Spleen (tissue), 7 donors: ENCODE data around the gene STKLD1.

Experiments used
- POLR2A ChIP-seq, 3 donors: fragments of 450-650 bp; IDR thresholded peaks; one replicate each; pipeline ENCODE4 v1.5.1; 2017; ENCODE audit warnings: antibody characterized with exemption in 3 of 3, mild to moderate bottlenecking in 1 of 3
- POLR2AphosphoS5 ChIP-seq, 3 donors: sonication (generic); formaldehyde crosslinking; IDR thresholded peaks; one replicate each; pipeline ENCODE4 v1.5.1; 2017; ENCODE audit warnings: antibody characterized with exemption in 3 of 3
- TF ChIP-seq, protein P1 (sequence below), 11 experiments: fragments of 200-600 bp in 7 of 11; fragments of 450-650 bp in 4 of 11; sonication (generic) in 4 of 11; IDR thresholded peaks in 8 of 11; conservative IDR thresholded peaks in 3 of 11; 1 replicate in 7 of 11; 2 replicates in 4 of 11; pipeline versions ENCODE4 v1.4.0 to v1.8.0; 2016 to 2021; ENCODE audit warnings: antibody characterized with exemption in 11 of 11, inconsistent platforms in 4 of 11, mild to moderate bottlenecking in 1 of 11
- donor health status: DM: no; HTN: no; CAD: no; lungs with moderate emphysema.
- donor health status: DM: no; HTN: no; CAD: no.
- donor health status: DM: no; HTN: no; CAD: no.

DNA sequence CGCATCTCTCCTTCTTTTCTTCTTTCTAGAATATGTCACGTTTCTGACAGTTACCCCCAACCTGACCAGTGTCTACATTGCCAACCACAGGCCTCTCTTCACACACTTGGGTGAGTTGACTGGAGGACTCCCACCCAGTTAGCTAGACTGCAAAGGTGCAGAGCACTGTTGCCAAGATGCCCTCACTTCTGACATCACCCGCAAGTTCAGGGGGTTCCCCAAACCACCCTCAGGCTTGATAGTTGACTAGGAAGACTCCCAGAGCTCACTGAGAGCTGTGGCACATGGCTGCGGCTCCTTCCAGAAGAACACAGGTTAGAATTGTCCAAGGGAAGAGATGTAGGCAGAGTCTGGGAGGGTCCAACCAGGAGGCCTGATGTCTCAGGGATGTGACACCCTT is 63.2 kb downstream of the STKLD1 start:
- TF ChIP-seq, protein P1, sequence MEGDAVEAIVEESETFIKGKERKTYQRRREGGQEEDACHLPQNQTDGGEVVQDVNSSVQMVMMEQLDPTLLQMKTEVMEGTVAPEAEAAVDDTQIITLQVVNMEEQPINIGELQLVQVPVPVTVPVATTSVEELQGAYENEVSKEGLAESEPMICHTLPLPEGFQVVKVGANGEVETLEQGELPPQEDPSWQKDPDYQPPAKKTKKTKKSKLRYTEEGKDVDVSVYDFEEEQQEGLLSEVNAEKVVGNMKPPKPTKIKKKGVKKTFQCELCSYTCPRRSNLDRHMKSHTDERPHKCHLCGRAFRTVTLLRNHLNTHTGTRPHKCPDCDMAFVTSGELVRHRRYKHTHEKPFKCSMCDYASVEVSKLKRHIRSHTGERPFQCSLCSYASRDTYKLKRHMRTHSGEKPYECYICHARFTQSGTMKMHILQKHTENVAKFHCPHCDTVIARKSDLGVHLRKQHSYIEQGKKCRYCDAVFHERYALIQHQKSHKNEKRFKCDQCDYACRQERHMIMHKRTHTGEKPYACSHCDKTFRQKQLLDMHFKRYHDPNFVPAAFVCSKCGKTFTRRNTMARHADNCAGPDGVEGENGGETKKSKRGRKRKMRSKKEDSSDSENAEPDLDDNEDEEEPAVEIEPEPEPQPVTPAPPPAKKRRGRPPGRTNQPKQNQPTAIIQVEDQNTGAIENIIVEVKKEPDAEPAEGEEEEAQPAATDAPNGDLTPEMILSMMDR (IDR thresholded peaks at IDR 0.05 in 8 of 11, conservative IDR thresholded peaks at IDR 0.05 in 3 of 11) = no peak
- TF ChIP-seq POLR2A (IDR thresholded peaks at IDR 0.05) = no peak
- no peak for TF ChIP-seq POLR2AphosphoS5 (IDR thresholded peaks at IDR 0.05)
